Activated T-helper 17 cell treated with anti-CD3 and anti-CD28 coated beads, Interleukin-2, amount 50 U/mL, for 72 hours (primary cell): ENCODE data around the gene LHFPL2. TPM values are rescaled to one million over a fixed set of nuclear protein-coding genes. Genes with fewer than 3 reads are reported as not detected.

Experiments
- ATAC-seq: fragments of 150-1000 bp; cut with Tn5 transposase; replicated peaks from 2 replicates; pipeline ENCODE4 v1.10.0; 2021; ENCODE audit warnings: mild to moderate bottlenecking, moderate library complexity
- H3K27ac Mint-ChIP-seq: one replicate; pipeline ENCODE4 v1.8.0; 2022; ENCODE audit warnings: mixed read lengths
- H3K27me3 Mint-ChIP-seq: one replicate; pipeline ENCODE4 v1.8.0; 2022; ENCODE audit warnings: mixed read lengths
- H3K36me3 Mint-ChIP-seq: one replicate; pipeline ENCODE4 v1.8.0; 2022; ENCODE audit warnings: low read depth, mild to moderate bottlenecking, mixed read lengths
- H3K4me1 Mint-ChIP-seq: one replicate; pipeline ENCODE4 v1.8.0; 2022; ENCODE audit warnings: mixed read lengths
- H3K4me3 Mint-ChIP-seq: one replicate; pipeline ENCODE4 v1.8.0; 2022; ENCODE audit warnings: mild to moderate bottlenecking, mixed read lengths
- H3K9me3 Mint-ChIP-seq: one replicate; pipeline ENCODE4 v1.8.0; 2022; ENCODE audit warnings: mixed read lengths
- total RNA-seq, 2 donors: library from RNA; stranded (reverse); gene quantifications; one replicate each; pipeline ENCODE4 v1.2.3, GENCODE V29; 2022

LHFPL2 gene
- total RNA-seq, 2 donors from 2014 or later = 0.05 to 0.95 TPM

DNA sequence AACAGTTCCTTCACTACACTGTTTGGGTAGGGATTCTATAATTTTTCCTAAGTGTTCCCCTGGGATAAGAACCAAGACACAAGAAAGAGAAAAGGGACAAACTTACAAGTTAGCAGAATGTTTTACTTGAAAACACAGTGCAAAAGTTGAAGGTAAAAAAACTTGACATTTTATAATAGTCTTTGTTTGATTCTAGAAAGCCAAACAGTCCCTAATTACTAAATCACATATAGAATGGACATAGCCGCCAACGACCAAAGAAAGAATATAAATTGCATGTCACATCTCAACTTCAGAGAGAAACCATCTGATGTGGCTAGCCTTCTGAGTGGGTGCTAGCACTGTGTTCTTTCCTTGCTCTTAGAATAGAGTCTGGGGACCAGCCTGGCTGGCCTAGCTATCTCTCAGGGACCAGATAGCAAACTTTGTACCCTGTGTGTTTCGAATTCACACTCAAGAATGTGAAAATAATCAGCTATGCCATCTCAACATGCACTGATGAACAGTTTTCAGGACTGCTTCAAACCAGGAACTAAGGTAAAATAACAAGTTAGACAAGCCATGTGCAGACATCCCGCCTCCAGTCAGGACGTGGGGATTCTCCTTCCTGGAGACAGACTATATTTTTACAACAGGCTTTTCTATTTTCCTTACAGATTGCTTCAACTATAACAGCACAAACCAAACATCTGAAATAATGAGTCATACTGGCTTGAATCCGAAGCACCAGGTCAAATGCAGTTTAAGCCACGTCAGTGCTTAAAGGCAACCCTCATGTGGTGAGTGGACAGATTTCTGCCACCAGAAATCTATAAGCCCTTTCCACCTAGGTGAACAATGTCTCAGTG, 53.7 kb downstream of the LHFPL2 start:
- no peak for ATAC-seq
- Mint-ChIP-seq H3K36me3 (no peaks in the 10 kb centered on the region), H3K4me1 (no peaks in the 10 kb centered on the region), H3K27ac (no peak overlapping the region), H3K9me3 (no peaks in the 10 kb centered on the region), H3K4me3 (no peak overlapping the region), H3K27me3 (peaks cover 14% of the 10 kb centered on the region)

DNA sequence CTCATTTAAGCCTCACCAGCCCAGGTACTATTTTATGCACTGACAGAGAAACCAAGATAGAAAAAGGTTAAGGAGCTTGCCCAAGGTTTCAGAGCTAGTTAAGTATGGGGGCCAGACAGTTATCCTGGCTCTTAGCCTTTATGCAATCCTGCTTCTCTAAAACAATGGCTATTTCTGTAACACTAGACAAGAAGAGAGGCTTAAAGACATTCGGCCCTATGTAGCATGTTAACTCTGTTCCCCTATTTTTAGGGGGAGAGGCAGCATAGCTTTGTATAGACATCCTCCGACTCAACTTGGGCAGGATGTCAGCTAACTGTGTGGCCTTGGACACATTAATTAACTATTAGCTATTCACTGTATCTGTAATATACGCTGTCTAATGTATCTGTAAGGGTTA, 54.6 kb downstream of the LHFPL2 start:
- H3K4me3 Mint-ChIP-seq = no peak overlapping the region
- peaks cover 15% of the 10 kb centered on the region for H3K27me3 Mint-ChIP-seq
- no peak for ATAC-seq
- H3K36me3 Mint-ChIP-seq = no peaks in the 10 kb centered on the region
- H3K27ac Mint-ChIP-seq = no peak overlapping the region
- no peaks in the 10 kb centered on the region for H3K4me1 Mint-ChIP-seq
- no peaks in the 10 kb centered on the region for H3K9me3 Mint-ChIP-seq

DNA sequence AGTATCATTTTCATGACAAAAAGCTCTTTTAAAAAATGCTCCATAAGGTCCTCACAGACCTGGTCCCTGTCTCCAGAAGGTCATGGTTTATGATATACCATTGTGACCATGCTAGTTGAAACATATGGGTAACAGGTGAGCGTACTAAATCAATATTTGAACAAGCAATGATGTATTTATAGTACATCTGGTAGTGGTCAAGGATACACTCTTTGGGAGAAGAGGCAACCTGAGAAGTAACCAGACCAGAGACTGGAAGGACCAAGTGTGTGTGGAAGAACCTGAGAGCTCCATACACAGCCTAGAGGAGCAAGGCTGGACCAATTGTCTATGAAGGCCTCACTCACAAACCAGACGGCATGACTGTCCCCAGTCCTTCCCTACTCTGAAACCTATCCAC, 55.1 kb downstream of the LHFPL2 start:
- Mint-ChIP-seq H3K9me3 (no peaks in the 10 kb centered on the region), H3K27me3 (peaks cover 15% of the 10 kb centered on the region), H3K27ac (no peak overlapping the region), H3K36me3 (no peaks in the 10 kb centered on the region), H3K4me1 (no peaks in the 10 kb centered on the region), H3K4me3 (no peak overlapping the region)
- ATAC-seq = no peak

DNA sequence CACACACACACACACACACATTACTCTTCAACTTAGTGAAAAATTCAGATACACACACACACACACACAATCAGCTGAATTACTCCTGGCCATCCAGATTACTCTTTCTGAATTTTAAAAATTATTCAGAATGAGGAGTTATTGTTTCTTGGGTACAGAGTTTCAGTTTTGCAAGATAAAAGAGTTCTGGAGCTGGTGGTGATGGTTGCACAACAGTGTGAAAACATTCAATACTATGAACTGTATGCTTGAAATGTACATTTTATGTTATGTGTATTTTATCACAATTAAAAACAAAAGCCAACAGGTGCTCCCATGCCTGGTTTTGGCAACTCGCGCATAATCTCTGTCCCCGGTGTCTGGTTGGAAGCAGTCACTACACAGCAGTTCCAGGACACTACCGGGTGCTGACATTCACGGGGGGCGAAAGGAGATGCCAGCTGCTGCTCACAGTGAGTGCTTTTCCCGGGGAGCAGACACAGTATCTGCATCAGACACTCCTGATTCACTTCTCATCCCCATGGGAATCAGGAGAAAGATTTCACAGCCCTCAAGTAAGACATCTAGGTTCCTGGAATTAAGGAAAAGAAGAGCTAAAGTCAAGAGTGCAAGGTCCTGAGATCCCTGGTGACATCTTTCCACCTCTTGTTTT, 55.7 kb downstream of the LHFPL2 start:
- Mint-ChIP-seq H3K4me3 (no peak overlapping the region), H3K9me3 (no peaks in the 10 kb centered on the region), H3K27me3 (peaks cover 15% of the 10 kb centered on the region), H3K4me1 (no peaks in the 10 kb centered on the region), H3K36me3 (no peaks in the 10 kb centered on the region), H3K27ac (no peak overlapping the region)
- no peak for ATAC-seq

- H3K4me1 Mint-ChIP-seq = no peaks in the 10 kb centered on the region
- no peak overlapping the region for H3K4me3 Mint-ChIP-seq
- no peaks in the 10 kb centered on the region for H3K36me3 Mint-ChIP-seq
- ATAC-seq = no peak
- H3K27ac Mint-ChIP-seq = no peak overlapping the region
- H3K27me3 Mint-ChIP-seq = peaks cover 15% of the 10 kb centered on the region
- H3K9me3 Mint-ChIP-seq = no peaks in the 10 kb centered on the region
Observed at GRCh38 chr5:78591972-78592700, 56.4 kb downstream of the LHFPL2 start.

DNA sequence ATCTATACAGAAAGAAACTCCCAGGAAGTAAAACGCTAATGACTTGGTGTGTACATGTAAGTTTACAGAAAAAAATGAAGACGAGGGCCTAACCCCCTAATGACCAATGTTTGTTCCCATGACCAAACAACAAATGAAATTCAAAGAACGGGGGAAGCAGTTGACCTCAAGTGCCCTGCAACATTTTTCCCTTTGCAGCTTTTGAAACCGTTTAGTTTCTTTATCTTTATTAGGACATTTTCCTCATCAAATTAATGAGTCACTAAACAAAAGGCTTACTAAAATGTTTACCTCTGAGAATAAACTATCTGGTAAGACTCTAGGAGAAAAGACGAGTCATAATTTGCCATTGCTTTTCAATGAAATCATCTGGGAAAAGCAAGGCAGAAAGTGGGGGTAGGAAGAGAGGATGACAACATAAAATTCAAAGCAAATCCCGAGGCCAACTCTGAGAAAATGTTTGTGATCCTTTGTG, 57.4 kb downstream of the LHFPL2 start:
- Mint-ChIP-seq H3K36me3 (no peaks in the 10 kb centered on the region), H3K9me3 (no peaks in the 10 kb centered on the region), H3K4me3 (no peak overlapping the region), H3K27me3 (peaks cover 18% of the 10 kb centered on the region), H3K27ac (no peak overlapping the region), H3K4me1 (no peaks in the 10 kb centered on the region)
- ATAC-seq = no peak

GRCh38 chr5:78589923-78590322, 58.6 kb downstream of the LHFPL2 start:
- Mint-ChIP-seq H3K4me1 (no peaks in the 10 kb centered on the region), H3K27ac (no peak overlapping the region), H3K9me3 (no peaks in the 10 kb centered on the region), H3K27me3 (peaks cover 20% of the 10 kb centered on the region), H3K4me3 (no peak overlapping the region), H3K36me3 (no peaks in the 10 kb centered on the region)
- ATAC-seq = no peak

DNA sequence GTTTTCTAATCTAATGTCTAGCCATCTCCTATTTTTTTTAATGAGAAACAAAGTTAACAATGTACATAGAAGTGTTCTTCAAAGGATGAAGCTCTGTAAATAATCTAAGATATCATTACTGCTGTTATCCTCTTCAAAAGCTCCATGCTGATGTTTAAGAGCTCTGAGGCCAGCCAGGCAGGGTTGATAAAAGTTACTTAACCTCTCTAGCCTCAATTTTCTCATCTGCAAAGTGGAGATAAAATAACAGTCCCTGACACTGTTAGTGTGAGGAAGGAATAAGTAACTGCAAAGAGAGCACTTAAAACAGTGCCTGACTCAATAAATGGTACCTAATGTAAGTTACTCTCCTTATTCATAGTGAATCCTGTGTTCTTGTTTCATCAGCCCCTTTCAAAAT, 60.1 kb downstream of the LHFPL2 start:
- H3K36me3 Mint-ChIP-seq = no peaks in the 10 kb centered on the region
- H3K27ac Mint-ChIP-seq = no peak overlapping the region
- no peak for ATAC-seq
- H3K4me1 Mint-ChIP-seq = no peaks in the 10 kb centered on the region
- no peaks in the 10 kb centered on the region for H3K9me3 Mint-ChIP-seq
- H3K4me3 Mint-ChIP-seq = no peak overlapping the region
- H3K27me3 Mint-ChIP-seq = peaks cover 16% of the 10 kb centered on the region

GRCh38 chr5:78587775-78588291, 60.7 kb downstream of the LHFPL2 start:
- no peak overlapping the region for H3K27ac Mint-ChIP-seq
- no peak for ATAC-seq
- H3K36me3 Mint-ChIP-seq = no peaks in the 10 kb centered on the region
- H3K9me3 Mint-ChIP-seq = no peaks in the 10 kb centered on the region
- H3K27me3 Mint-ChIP-seq = peaks cover 16% of the 10 kb centered on the region
- H3K4me3 Mint-ChIP-seq = no peak overlapping the region
- H3K4me1 Mint-ChIP-seq = no peaks in the 10 kb centered on the region

GRCh38 chr5:78587081-78587774, 61.3 kb downstream of the LHFPL2 start:
- no peaks in the 10 kb centered on the region for H3K36me3 Mint-ChIP-seq
- H3K27ac Mint-ChIP-seq = no peak overlapping the region
- H3K4me1 Mint-ChIP-seq = no peaks in the 10 kb centered on the region
- no peak overlapping the region for H3K4me3 Mint-ChIP-seq
- peaks cover 16% of the 10 kb centered on the region for H3K27me3 Mint-ChIP-seq
- H3K9me3 Mint-ChIP-seq = no peaks in the 10 kb centered on the region
- ATAC-seq = no peak

GRCh38 chr5:78586251-78586650, 62.3 kb downstream of the LHFPL2 start:
- H3K4me3 Mint-ChIP-seq = no peak overlapping the region
- no peak overlapping the region for H3K27ac Mint-ChIP-seq
- no peak for ATAC-seq
- no peaks in the 10 kb centered on the region for H3K4me1 Mint-ChIP-seq
- H3K27me3 Mint-ChIP-seq = peaks cover 9% of the 10 kb centered on the region
- no peaks in the 10 kb centered on the region for H3K36me3 Mint-ChIP-seq
- no peaks in the 10 kb centered on the region for H3K9me3 Mint-ChIP-seq

DNA sequence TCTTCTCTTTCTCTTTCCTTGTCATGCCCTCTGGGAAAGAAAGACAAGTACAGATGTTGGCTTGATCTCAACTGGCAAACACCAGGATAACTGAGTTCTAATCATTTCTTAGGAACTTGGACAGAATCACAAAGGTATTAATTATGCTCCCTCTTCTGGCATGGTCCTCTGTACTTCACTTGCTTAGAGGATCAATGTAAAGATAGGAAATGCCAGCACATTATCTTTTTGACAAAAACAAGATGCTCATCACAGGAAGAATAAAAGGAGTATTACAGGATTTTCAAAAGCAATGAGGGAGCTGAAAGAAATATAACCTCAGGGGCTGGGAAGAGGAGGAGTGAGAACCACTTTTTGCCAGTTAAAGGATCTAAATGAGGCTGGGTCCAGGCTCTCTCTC, 70.6 kb downstream of the LHFPL2 start:
- H3K4me1 Mint-ChIP-seq = no peaks in the 10 kb centered on the region
- ATAC-seq = no peak
- H3K36me3 Mint-ChIP-seq = no peaks in the 10 kb centered on the region
- no peaks in the 10 kb centered on the region for H3K9me3 Mint-ChIP-seq
- no peak overlapping the region for H3K27ac Mint-ChIP-seq
- H3K4me3 Mint-ChIP-seq = no peak overlapping the region
- H3K27me3 Mint-ChIP-seq = no peaks in the 10 kb centered on the region

- no peaks in the 10 kb centered on the region for H3K9me3 Mint-ChIP-seq
- no peaks in the 10 kb centered on the region for H3K27me3 Mint-ChIP-seq
- no peak overlapping the region for H3K4me3 Mint-ChIP-seq
- H3K36me3 Mint-ChIP-seq = no peaks in the 10 kb centered on the region
- no peak overlapping the region for H3K27ac Mint-ChIP-seq
- H3K4me1 Mint-ChIP-seq = no peaks in the 10 kb centered on the region
- no peak for ATAC-seq
Observed at GRCh38 chr5:78577071-78577807, 71.3 kb downstream of the LHFPL2 start.
